IMR-90 (cell line): Measurements from ENCODE around the gene RAB37. TPM values are rescaled to one million over a fixed set of nuclear protein-coding genes. Genes with fewer than 3 reads are reported as not detected.

Experiments used
- ATAC-seq: fragments of 200-7000 bp; cut with Tn5 transposase; 2 replicates; pipeline ENCODE4 v1.9.1; 2020; ENCODE audit warnings: low read depth, mild to moderate bottlenecking, moderate library complexity
- BruUV-seq: library from RNA; stranded (reverse); fragments of 400-500 nt; replicated peaks from 2 replicates; lab custom pipeline; 2021; lab: Mats Ljungman, UMichigan
- CTCF ChIA-PET: fragments of 300-600 bp; formaldehyde crosslinking; extraction: SDS; loops from one replicate; lab custom pipeline; 2021; ENCODE audit warnings: antibody characterized with exemption; lab: Yijun Ruan, JAX
- POLR2A ChIA-PET: fragments of 300-600 bp; sonication (Branson Sonifier 250); formaldehyde crosslinking; loops from one replicate; lab custom pipeline; 2022; ENCODE audit warnings: antibody characterized with exemption; ENCODE audit not compliant: unreplicated experiment; lab: Charles Lee
- DNase-seq: peaks from one replicate; pipeline ENCODE4 v3.0.0; 2013
- H2AFZ ChIP-seq: replicated peaks from 2 replicates; pipeline ENCODE3; 2013; ENCODE audit warnings: low read length, mild to moderate bottlenecking; ENCODE audit not compliant: poor library complexity
- H2AK5ac ChIP-seq: 2 replicates; pipeline ENCODE4 v1.6.1; 2013; ENCODE audit warnings: low read depth, low read length, inconsistent platforms
- H2AK9ac ChIP-seq: replicated peaks from 2 replicates; pipeline ENCODE3; 2013; ENCODE audit warnings: mild to moderate bottlenecking, low read depth, low read length, moderate library complexity; ENCODE audit not compliant: poor library complexity
- H2BK120ac ChIP-seq: 2 replicates; pipeline ENCODE4 v1.6.1; 2013; ENCODE audit warnings: low read depth, low read length, inconsistent platforms
- H2BK15ac ChIP-seq: 3 replicates; pipeline ENCODE4 v1.6.1; 2013; ENCODE audit warnings: low read depth, low read length, inconsistent platforms
- H2BK20ac ChIP-seq: 2 replicates; pipeline ENCODE4 v1.6.1; 2013; ENCODE audit warnings: low read depth, mild to moderate bottlenecking, inconsistent platforms, low read length, moderate library complexity
- H2BK5ac ChIP-seq: 2 replicates; pipeline ENCODE4 v1.6.1; 2013; ENCODE audit warnings: mild to moderate bottlenecking, low read depth, low read length, inconsistent platforms; ENCODE audit not compliant: poor library complexity, severe bottlenecking
- H3K14ac ChIP-seq: replicated peaks from 2 replicates; pipeline ENCODE4 v1.6.1; 2013; ENCODE audit warnings: low read depth, low read length, inconsistent platforms
- H3K18ac ChIP-seq: 2 replicates; pipeline ENCODE4 v1.6.1; 2013; ENCODE audit warnings: low read depth, low read length, control low read depth
- H3K23ac ChIP-seq: 2 replicates; pipeline ENCODE4 v1.6.1; 2013; ENCODE audit warnings: low read depth, low read length, inconsistent platforms
- H3K27ac ChIP-seq: 2 replicates; pipeline ENCODE4 v1.5.1; 2013; ENCODE audit warnings: mild to moderate bottlenecking, control low read depth, low read length; ENCODE audit not compliant: insufficient read depth
- H3K27me3 ChIP-seq: 2 replicates; pipeline ENCODE4 v1.6.1; 2013; ENCODE audit warnings: low read length; ENCODE audit not compliant: control insufficient read depth, insufficient read depth
- H3K36me3 ChIP-seq: 2 replicates; pipeline ENCODE4 v1.6.1; 2013; ENCODE audit warnings: low read length, mixed read lengths; ENCODE audit not compliant: control insufficient read depth, insufficient read depth
- H3K4ac ChIP-seq: 2 replicates; pipeline ENCODE4 v1.6.1; 2013; ENCODE audit warnings: low read depth, low read length, inconsistent platforms
- H3K4me1 ChIP-seq: 2 replicates; pipeline ENCODE4 v1.6.1; 2013; ENCODE audit warnings: low read length, mixed read lengths; ENCODE audit not compliant: control insufficient read depth, insufficient read depth
- H3K4me2 ChIP-seq: 2 replicates; pipeline ENCODE4 v1.6.1; 2013; ENCODE audit warnings: low read depth, mild to moderate bottlenecking, control low read depth, low read length, moderate library complexity
- H3K4me3 ChIP-seq: 2 replicates; pipeline ENCODE4 v1.5.1; 2013; ENCODE audit warnings: low read depth, mild to moderate bottlenecking, control low read depth, low read length, moderate library complexity; ENCODE audit not compliant: insufficient read depth
- H3K56ac ChIP-seq: 2 replicates; pipeline ENCODE4 v1.6.1; 2013; ENCODE audit warnings: low read length, inconsistent platforms; ENCODE audit not compliant: insufficient read depth; ENCODE audit errors: extremely low read depth
- H3K79me1 ChIP-seq, 2 experiments: 2 replicates each; pipeline ENCODE4 v1.6.1; 2013; ENCODE audit warnings: low read length in 2 of 2, inconsistent platforms in 1 of 2, low read depth in 1 of 2
- H3K9ac ChIP-seq: 2 replicates; pipeline ENCODE4 v1.6.1; 2013; ENCODE audit warnings: low read depth, low read length, control low read depth
- H3K9me1 ChIP-seq: 2 replicates; pipeline ENCODE4 v1.6.1; 2013; ENCODE audit warnings: low read length, inconsistent platforms; ENCODE audit not compliant: insufficient read depth
- H3K9me3 ChIP-seq: 2 replicates; pipeline ENCODE4 v1.6.1; 2013; ENCODE audit warnings: low read length; ENCODE audit not compliant: control insufficient read depth, insufficient read depth
- H4K20me1 ChIP-seq: 2 replicates; pipeline ENCODE4 v1.6.1; 2013; ENCODE audit warnings: low read length, inconsistent platforms; ENCODE audit not compliant: insufficient read depth
- H4K5ac ChIP-seq: 2 replicates; pipeline ENCODE4 v1.6.1; 2013; ENCODE audit warnings: mild to moderate bottlenecking, low read depth, low read length, control low read depth
- H4K8ac ChIP-seq, 2 experiments: 2 replicates each; pipeline ENCODE4 v1.6.1; 2013; ENCODE audit warnings: low read depth in 2 of 2, low read length in 2 of 2, control low read depth in 1 of 2, inconsistent platforms in 1 of 2
- H4K91ac ChIP-seq: 2 replicates; pipeline ENCODE4 v1.6.1; 2013; ENCODE audit warnings: low read depth, low read length, inconsistent platforms; ENCODE audit not compliant: insufficient read depth
- MAFK ChIP-seq: IDR thresholded peaks from 2 replicates; pipeline ENCODE4 v1.6.1; 2012; ENCODE audit warnings: low read depth, low read length, improper control_type of control experiment
- RAD21 ChIP-seq: IDR thresholded peaks from 2 replicates; pipeline ENCODE4 v1.6.1; 2012; ENCODE audit warnings: low read length, improper control_type of control experiment
- RCOR1 ChIP-seq: IDR thresholded peaks from 2 replicates; pipeline ENCODE4 v1.6.1; 2012; ENCODE audit warnings: mild to moderate bottlenecking, low read length, improper control_type of control experiment; ENCODE audit not compliant: insufficient replicate concordance
- WGBS, 2 experiments: methylation state at CpG; one replicate each; pipeline versions ENCODE4 v1.1.5 to v1.1.7; 2013; ENCODE audit warnings: missing lambda C conversion rate in 2 of 2; ENCODE audit not compliant: insufficient read length in 1 of 2; ENCODE audit errors: extremely low coverage in 2 of 2; 5-methylcytosine and 5-hydroxymethylcytosine counted together
- dilution Hi-C: fragments of 300-500 bp; cut with HindIII; formaldehyde crosslinking; loops from one replicate; pipeline ENCODE4 v1.14.3; 2018; ENCODE audit warnings: low sequenced_read_pairs; ENCODE audit not compliant: unreplicated experiment
- in situ Hi-C: fragments of 300-500 bp; cut with MboI; formaldehyde crosslinking; loops from 3 replicates; pipeline ENCODE4 v1.14.3; 2019; ENCODE audit warnings: low sequenced_read_pairs, inconsistent platforms, mixed read lengths
- intact Hi-C: fragments of 100-400 bp; cut with micrococcal nuclease; formaldehyde crosslinking; loops from 2 replicates; pipeline ENCODE4 v1.10.0; 2022
- polyA plus RNA-seq, 3 experiments: library from polyadenylated mRNA; depleted of rRNA; stranded (reverse); fragments of >200 nt; gene quantifications; 2 replicates each; pipeline ENCODE4 v1.2.3, GENCODE V29; 2012; ENCODE audit warnings: low replicate concordance in 1 of 3
- total RNA-seq: library from RNA; depleted of rRNA; stranded (reverse); fragments of >200 nt; gene quantifications from 2 replicates; pipeline ENCODE4 v1.2.3, GENCODE V29; 2012

Gene RAB37
- total and polyA plus RNA-seq, 2 of the 4 experiments (the other 2 are of a cell fraction) = 0.19 TPM; not detected in 1

DNA sequence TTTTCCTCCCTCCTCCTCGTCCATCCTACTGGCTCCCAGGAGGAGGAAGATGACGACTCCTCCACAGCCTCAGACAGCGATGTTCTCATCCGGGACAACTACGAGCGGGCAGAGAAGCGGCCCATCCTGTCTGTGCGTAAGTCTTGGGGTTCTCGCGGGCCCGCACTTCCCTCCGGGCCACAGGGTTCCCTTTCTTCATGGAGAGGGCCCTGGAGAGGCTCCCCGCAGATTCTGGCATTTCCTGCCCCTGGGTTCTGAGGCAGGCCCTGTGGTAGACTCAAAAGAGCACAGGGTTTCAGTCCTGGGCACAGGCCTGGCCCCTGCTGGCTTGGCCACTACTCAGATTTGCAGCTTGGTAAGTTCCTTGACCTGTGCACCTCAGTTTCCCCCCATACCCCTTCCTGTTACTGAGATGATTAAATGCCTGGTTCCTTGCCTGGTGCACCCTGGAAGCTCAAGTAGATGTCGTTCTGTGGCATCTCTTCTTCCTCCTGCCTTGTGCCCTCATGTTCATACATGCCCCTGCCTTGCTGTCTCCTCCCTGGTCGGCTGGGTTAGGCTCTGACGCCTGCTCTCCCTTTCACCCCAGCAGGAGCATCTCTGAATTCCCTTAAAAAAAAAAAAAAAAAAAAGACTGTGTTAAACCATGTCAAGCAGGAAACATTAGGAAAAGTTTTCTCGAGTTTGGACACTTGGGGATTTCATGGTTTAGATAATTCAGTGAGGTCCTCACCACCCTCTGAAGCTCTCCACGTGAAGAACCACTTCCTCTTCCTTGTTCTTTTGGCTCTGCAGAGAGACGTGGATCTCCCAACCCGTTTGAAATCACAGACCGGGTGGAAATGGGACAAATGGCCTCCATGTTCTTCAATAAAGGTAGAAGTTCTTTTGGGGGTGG is 53.4 kb downstream of the RAB37 start (continued):
- TF ChIP-seq RAD21 (no peak), MAFK (no peak)

DNA sequence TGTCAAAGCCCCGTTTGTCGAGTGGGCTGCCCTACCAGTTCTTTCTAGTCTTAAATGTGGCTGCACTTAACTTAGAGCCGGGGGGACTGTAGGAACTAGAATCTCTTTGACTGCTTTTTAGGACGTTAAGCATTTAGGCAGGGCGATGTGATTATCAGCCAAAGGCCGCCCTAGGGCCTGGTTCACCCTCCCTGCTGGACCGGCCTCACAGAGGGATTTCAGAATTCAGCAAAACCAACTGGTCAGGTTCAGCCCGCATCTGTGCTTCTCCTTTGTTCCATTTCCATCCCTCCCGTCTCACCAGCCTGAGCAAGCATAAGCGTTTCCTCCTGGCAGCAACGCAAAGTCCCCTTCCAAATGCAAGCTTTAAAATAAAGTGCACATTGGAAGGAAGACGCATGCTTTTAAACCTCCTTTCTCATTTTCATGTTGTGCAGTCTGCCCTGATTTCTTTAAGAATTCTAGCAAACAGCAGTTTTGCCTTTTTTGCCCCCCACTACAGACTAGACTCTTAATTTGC is 55.6 kb downstream of the RAB37 start:
- TF ChIP-seq RCOR1 (no peak), MAFK (no peak)
- Histone ChIP-seq H4K8ac (no peak overlapping the region), H3K27ac (no peak overlapping the region), H3K79me1 (no peaks in the 10 kb centered on the region), H3K56ac (no peak overlapping the region), H4K5ac (no peak overlapping the region), H4K91ac (no peak overlapping the region), H2AK5ac (no peak overlapping the region), H3K4me3 (no peak overlapping the region), H3K9me3 (no peaks in the 10 kb centered on the region), H3K9ac (no peak overlapping the region), H3K4me1 (no peaks in the 10 kb centered on the region), H3K18ac (no peak overlapping the region), H3K27me3 (no peaks in the 10 kb centered on the region), H2BK5ac (no peak overlapping the region), H2AK9ac (no peak overlapping the region), H3K23ac (no peak overlapping the region), H2AFZ (no peak overlapping the region), H3K4me2 (no peak overlapping the region), H2BK20ac (no peak overlapping the region), H3K36me3 (peaks cover 35% of the 10 kb centered on the region), H3K14ac (no peak overlapping the region), H4K20me1 (no peaks in the 10 kb centered on the region; the same call in 1 of the 2 replicates), H3K9me1 (no peaks in the 10 kb centered on the region), H2BK15ac (no peak overlapping the region), H2BK120ac (no peak overlapping the region), H3K4ac (no peak overlapping the region)
- intact Hi-C loops = no loop called here
- DNase-seq (no peak), ATAC-seq (no peak)
- BruUV-seq = no TSS peak
- in situ Hi-C loops = loop anchor here (5.0 kb wide), 1 partner anchor 75 kb away; no protein-coding TSS in a partner anchor
- dilution Hi-C loops = no loop called here
- ChIA-PET CTCF (interaction anchor here (1.0 kb wide), 1 partner anchor 19 kb away, joined by 3 read pairs; no protein-coding TSS in a partner anchor), POLR2A (no interaction called here)
- 94% methylated on average over 9 of the region's 12 CpGs; no CpG with 5 or more reads in 1 of the 2 experiments for WGBS, 2 experiments
